ENCODE measurements around the gene RECK.
A peak's percentile ranks its signal among the peaks of the same experiment; 100 is the strongest.

RECK gene

DNA sequence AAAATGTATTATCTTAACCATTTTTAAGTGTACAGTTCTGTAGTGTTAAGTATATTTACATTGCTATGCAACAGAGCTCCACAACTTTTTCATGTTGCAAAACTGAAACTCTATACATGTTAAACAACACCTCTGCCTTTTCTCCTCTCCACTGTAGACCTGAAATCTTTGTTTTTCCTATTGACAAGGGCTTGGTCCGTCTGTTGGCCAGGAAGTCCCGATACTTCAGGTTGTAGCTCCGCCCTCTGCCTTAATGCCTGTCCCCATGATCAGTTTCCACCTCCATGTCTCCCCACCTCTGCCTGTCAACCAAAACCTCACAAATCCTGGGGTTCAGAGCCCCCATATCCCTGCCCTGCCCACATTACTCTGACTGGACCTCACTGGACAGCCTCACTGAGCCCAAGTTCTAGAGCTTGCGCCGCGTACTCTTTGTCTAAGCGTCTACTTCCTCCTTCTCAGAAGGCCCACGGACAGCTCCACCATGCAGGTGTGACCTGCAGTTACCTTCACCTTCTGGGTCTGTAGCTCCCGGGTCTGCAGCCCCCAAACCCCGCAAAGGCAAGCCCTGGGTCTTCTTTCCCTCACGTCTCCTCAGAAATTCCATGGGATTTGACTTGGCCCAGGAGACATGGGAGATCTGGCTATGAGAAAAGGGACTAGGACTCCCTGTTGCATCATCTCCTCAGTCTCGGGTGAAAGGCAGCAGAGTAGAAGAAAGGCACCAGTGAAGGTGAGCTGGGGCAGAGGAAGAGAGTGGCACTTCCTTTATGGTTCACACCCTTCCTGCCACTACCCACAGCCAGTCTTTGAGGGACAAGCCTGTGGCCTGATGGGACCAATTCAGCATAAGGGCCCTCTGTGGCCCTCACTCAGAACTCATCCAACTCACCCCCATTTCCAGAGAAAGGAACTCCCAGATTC lies 107.9 kb downstream of the RECK start:
- H3K27ac ChIP-seq (ENCODE audit: insufficient read depth in 1 of 2, low read depth in 1 of 2, low read length in 2 of 2, poor library complexity in 1 of 2, severe bottlenecking in 2 of 2) = peak overlapping the region in 1 of 2 experiments; percentile 61
- peaks cover 0 to 15% (median 3%) of the 10 kb centered on the region in 4 experiments for H3K36me3 ChIP-seq (ENCODE audit: control insufficient read depth in 4 of 4, insufficient read depth in 4 of 4, low read length in 3 of 4)
- peak in 2 of 3 donors; percentile 44 to 56 for DNase-seq
- H3K9me3 ChIP-seq (ENCODE audit: control extremely low read depth in 1 of 5, control insufficient read depth in 4 of 5, insufficient read depth in 2 of 5, low read depth in 1 of 5, low read length in 4 of 5) = peaks cover 0 to 8% (median 5%) of the 10 kb centered on the region in 5 experiments
- peak overlapping the region in 4 of 7 experiments; percentile 3 to 57 (median 49) for H3K4me3 ChIP-seq (ENCODE audit: control insufficient read depth in 1 of 7, extremely low read depth in 1 of 7, insufficient read depth in 4 of 7, low read depth in 2 of 7, low read length in 6 of 7)
- ChIA-PET CTCF (interaction anchor here (2.0 to 9.8 kb wide), 4 partner anchors 11 to 45 kb away, joined by 4 to 106 read pairs (median 20); no protein-coding TSS in a partner anchor), POLR2A (no interaction called here)
- H3K4me1 ChIP-seq (ENCODE audit: control extremely low read depth in 1 of 4, control insufficient read depth in 4 of 4, insufficient read depth in 4 of 4, low read length in 3 of 4) = peaks cover 18 to 79% (median 67%) of the 10 kb centered on the region in 4 experiments
- 63% methylated on average over 8 of the region's 12 CpGs for WGBS (ENCODE audit: insufficient coverage)
- H3K27me3 ChIP-seq (replicated peaks in 2 of 5; ENCODE audit: control insufficient read depth in 4 of 5, insufficient read depth in 5 of 5, low read length in 4 of 5) = no peaks in the 10 kb centered on the region

DNA sequence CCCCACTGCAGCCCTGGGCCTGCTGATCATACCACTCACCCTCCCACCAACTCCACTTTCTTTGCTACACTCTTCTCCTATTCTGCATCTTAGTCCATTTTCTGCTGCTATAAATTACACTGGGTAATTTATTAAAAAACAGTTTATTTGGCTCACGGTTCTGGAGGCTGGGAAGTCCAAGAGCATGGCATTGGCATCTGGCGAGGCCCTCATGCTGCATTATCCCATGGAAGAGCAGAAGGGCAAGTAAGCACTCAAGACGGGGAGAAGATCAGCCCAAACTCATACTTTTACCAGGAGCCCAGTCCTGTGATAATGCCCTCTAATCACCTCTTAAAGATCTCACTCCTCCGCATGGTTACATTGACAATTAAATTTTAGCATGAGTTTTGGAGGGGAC lies 109.3 kb downstream of the RECK start:
- Histone ChIP-seq H3K4me1 (ENCODE audit: control extremely low read depth in 1 of 4, control insufficient read depth in 4 of 4, insufficient read depth in 4 of 4, low read length in 3 of 4) (peaks cover 23 to 77% (median 65%) of the 10 kb centered on the region in 4 experiments), H3K27ac (ENCODE audit: insufficient read depth in 1 of 2, low read depth in 1 of 2, low read length in 2 of 2, poor library complexity in 1 of 2, severe bottlenecking in 2 of 2) (no peak overlapping the region), H3K27me3 (replicated peaks in 2 of 5; ENCODE audit: control insufficient read depth in 4 of 5, insufficient read depth in 5 of 5, low read length in 4 of 5) (no peaks in the 10 kb centered on the region), H3K4me3 (ENCODE audit: control insufficient read depth in 1 of 7, extremely low read depth in 1 of 7, insufficient read depth in 4 of 7, low read depth in 2 of 7, low read length in 6 of 7) (no peak overlapping the region), H3K9me3 (ENCODE audit: control extremely low read depth in 1 of 5, control insufficient read depth in 4 of 5, insufficient read depth in 2 of 5, low read depth in 1 of 5, low read length in 4 of 5) (peaks cover 0 to 8% (median 5%) of the 10 kb centered on the region in 5 experiments), H3K36me3 (ENCODE audit: control insufficient read depth in 4 of 4, insufficient read depth in 4 of 4, low read length in 3 of 4) (peaks cover 0 to 15% (median 3%) of the 10 kb centered on the region in 4 experiments)
- 100% methylated on average over 3 of the region's 4 CpGs for WGBS (ENCODE audit: insufficient coverage)
- DNase-seq = no peak
- ChIA-PET CTCF (no interaction called here), POLR2A (no interaction called here)

DNA sequence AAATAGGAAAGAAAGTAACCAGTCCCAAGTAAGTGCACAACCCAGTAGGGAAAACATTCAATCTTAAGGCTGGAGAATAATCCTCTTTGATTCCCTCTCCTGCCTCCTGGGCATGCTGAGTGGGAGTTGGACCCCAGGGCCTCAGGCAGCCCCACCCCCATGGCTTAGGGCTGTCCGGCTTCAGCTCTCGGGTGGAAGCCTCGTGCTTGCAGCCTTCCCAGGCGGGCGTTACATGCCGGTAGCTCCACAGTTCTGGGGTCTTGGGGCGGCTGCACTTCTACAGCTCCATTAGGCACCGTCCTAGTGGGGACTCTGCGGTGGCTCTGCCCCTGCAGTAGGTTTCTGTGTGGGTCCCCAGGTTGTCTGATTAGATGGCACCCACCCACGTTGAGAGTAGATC lies 109.9 kb downstream of the RECK start:
- no peak overlapping the region for H3K27ac ChIP-seq (ENCODE audit: insufficient read depth in 1 of 2, low read depth in 1 of 2, low read length in 2 of 2, poor library complexity in 1 of 2, severe bottlenecking in 2 of 2)
- H3K4me3 ChIP-seq (ENCODE audit: control insufficient read depth in 1 of 7, extremely low read depth in 1 of 7, insufficient read depth in 4 of 7, low read depth in 2 of 7, low read length in 6 of 7) = no peak overlapping the region
- CTCF ChIA-PET = interaction anchor here (0.9 to 1.3 kb wide), 3 partner anchors 13 to 44 kb away, joined by 3 to 5 read pairs (median 3); no protein-coding TSS in a partner anchor
- H3K27me3 ChIP-seq (replicated peaks in 2 of 5; ENCODE audit: control insufficient read depth in 4 of 5, insufficient read depth in 5 of 5, low read length in 4 of 5) = no peaks in the 10 kb centered on the region
- peaks cover 23 to 77% (median 66%) of the 10 kb centered on the region in 4 experiments for H3K4me1 ChIP-seq (ENCODE audit: control extremely low read depth in 1 of 4, control insufficient read depth in 4 of 4, insufficient read depth in 4 of 4, low read length in 3 of 4)
- no peak for DNase-seq
- peaks cover 0 to 15% (median 3%) of the 10 kb centered on the region in 4 experiments for H3K36me3 ChIP-seq (ENCODE audit: control insufficient read depth in 4 of 4, insufficient read depth in 4 of 4, low read length in 3 of 4)
- POLR2A ChIA-PET = no interaction called here
- 96% methylated on average over 8 of the region's 10 CpGs for WGBS (ENCODE audit: insufficient coverage)
- peaks cover 0 to 8% (median 5%) of the 10 kb centered on the region in 5 experiments for H3K9me3 ChIP-seq (ENCODE audit: control extremely low read depth in 1 of 5, control insufficient read depth in 4 of 5, insufficient read depth in 2 of 5, low read depth in 1 of 5, low read length in 4 of 5)

DNA sequence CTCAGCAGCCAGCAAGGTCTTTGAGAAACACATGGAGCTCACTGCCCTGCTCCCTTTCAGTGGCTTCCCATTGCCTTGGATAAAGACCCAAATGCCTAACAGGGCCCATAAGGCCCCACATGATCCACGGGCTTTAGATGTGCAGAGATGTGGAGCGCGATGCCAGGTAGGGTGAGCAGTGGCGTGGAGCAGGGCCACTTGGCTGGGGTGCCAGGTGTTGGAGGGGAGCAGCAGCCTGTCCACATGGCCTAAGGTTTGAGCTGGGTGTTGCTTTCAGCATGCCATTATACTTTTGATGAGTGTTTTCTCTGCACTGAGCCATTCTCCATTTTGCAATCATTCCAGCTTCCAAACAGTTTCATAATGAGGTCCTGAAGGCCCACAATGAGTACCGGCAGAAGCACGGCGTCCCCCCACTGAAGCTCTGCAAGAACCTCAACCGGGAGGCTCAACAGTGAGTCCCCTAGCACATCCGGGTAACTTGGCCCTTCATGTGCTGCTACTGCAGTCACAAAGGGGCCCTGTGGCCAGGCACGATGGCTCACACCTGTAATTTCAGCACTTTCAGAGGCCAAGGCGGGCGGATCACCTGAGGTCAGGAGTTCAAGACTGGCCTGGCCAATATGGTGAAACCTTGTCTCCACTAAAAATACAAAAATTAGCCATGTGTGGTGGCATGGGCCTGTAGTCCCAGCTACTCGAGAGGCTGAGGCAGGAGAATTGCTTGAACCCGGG lies 110.9 kb downstream of the RECK start:
- POLR2A ChIA-PET = interaction anchor here (1.1 kb wide), 1 partner anchor 19 kb away, joined by 3 read pairs; no protein-coding TSS in a partner anchor
- peaks cover 0 to 15% (median 3%) of the 10 kb centered on the region in 4 experiments for H3K36me3 ChIP-seq (ENCODE audit: control insufficient read depth in 4 of 4, insufficient read depth in 4 of 4, low read length in 3 of 4)
- H3K4me3 ChIP-seq (ENCODE audit: control insufficient read depth in 1 of 7, extremely low read depth in 1 of 7, insufficient read depth in 4 of 7, low read depth in 2 of 7, low read length in 6 of 7) = no peak overlapping the region
- H3K27me3 ChIP-seq (replicated peaks in 2 of 5; ENCODE audit: control insufficient read depth in 4 of 5, insufficient read depth in 5 of 5, low read length in 4 of 5) = no peaks in the 10 kb centered on the region
- no peak for DNase-seq
- no peak overlapping the region for H3K27ac ChIP-seq (ENCODE audit: insufficient read depth in 1 of 2, low read depth in 1 of 2, low read length in 2 of 2, poor library complexity in 1 of 2, severe bottlenecking in 2 of 2)
- H3K9me3 ChIP-seq (ENCODE audit: control extremely low read depth in 1 of 5, control insufficient read depth in 4 of 5, insufficient read depth in 2 of 5, low read depth in 1 of 5, low read length in 4 of 5) = peaks cover 0 to 8% (median 5%) of the 10 kb centered on the region in 5 experiments
- H3K4me1 ChIP-seq (ENCODE audit: control extremely low read depth in 1 of 4, control insufficient read depth in 4 of 4, insufficient read depth in 4 of 4, low read length in 3 of 4) = peaks cover 22 to 76% (median 64%) of the 10 kb centered on the region in 4 experiments
- WGBS (ENCODE audit: insufficient coverage) = 98% methylated on average over 12 of the region's 14 CpGs
- CTCF ChIA-PET = interaction anchor here (0.9 to 5.7 kb wide), 6 partner anchors 10 to 45 kb away, joined by 3 to 47 read pairs (median 4); no protein-coding TSS in a partner anchor

DNA sequence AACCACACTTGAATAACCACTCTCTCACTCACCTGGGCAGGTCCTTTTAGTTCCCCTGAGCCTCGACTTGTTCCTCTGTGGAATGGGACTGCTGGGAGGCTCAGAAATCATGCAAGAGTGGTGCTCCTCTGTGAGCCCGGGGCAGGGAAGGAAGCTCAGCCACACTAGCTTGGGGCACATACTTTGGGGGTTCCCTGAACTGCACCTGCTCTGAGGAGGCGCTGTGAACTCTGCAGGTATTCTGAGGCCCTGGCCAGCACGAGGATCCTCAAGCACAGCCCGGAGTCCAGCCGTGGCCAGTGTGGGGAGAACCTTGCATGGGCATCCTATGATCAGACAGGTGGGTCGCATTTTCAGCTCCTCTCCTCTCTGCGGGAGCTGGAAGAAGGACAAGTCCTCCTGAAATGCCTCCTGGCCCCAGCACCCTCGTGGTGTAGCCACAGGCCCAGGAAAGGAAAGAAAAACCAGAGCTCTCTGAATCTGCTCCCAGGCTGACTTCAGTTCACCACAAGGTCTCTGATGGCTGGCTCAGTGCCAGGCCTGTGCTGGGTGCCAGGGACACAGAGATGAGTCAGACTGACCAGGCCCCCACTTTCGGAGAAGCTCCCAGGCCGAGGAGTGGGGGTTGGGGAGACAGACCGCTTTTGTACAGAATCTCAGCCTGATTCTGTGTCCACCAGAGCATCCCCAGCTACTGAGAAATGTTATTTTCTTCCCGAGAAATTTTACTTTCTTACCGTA lies 111.8 kb downstream of the RECK start:
- POLR2A ChIA-PET = interaction anchor here (1.1 kb wide), 1 partner anchor 18 kb away, joined by 3 read pairs; no protein-coding TSS in a partner anchor

DNA sequence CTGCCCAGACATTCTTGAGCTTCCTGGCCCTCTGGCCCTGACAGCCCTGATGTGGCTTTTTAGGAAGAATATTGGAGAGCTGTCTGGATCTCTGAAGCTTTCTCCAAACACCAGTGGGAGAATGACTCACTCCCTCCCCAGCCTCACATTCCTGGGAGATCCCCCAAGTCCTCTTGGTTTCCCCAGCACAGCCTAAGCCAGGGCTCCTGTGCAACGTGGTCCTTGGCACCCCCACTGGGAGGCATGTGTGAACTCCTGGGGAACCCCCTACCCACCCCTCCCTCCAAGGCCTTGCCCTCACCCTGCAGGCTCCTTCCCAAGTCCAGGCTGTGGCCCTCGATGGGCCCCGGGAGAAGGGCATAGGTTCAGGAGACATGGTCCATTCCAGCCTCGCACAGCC lies 112.5 kb downstream of the RECK start:
- 100% methylated on average over 2 of the region's 4 CpGs for WGBS (ENCODE audit: insufficient coverage)

More for the DNA sequence above, 111.8 kb downstream of the RECK start:
- Histone ChIP-seq H3K36me3 (ENCODE audit: control insufficient read depth in 4 of 4, insufficient read depth in 4 of 4, low read length in 3 of 4) (peaks cover 0 to 15% (median 3%) of the 10 kb centered on the region in 4 experiments), H3K4me3 (ENCODE audit: control insufficient read depth in 1 of 7, extremely low read depth in 1 of 7, insufficient read depth in 4 of 7, low read depth in 2 of 7, low read length in 6 of 7) (no peak overlapping the region), H3K27me3 (replicated peaks in 2 of 5; ENCODE audit: control insufficient read depth in 4 of 5, insufficient read depth in 5 of 5, low read length in 4 of 5) (no peaks in the 10 kb centered on the region), H3K4me1 (ENCODE audit: control extremely low read depth in 1 of 4, control insufficient read depth in 4 of 4, insufficient read depth in 4 of 4, low read length in 3 of 4) (peaks cover 21 to 75% (median 60%) of the 10 kb centered on the region in 4 experiments), H3K9me3 (ENCODE audit: control extremely low read depth in 1 of 5, control insufficient read depth in 4 of 5, insufficient read depth in 2 of 5, low read depth in 1 of 5, low read length in 4 of 5) (peaks cover 0 to 8% (median 5%) of the 10 kb centered on the region in 5 experiments), H3K27ac (ENCODE audit: insufficient read depth in 1 of 2, low read depth in 1 of 2, low read length in 2 of 2, poor library complexity in 1 of 2, severe bottlenecking in 2 of 2) (no peak overlapping the region)
- 86% methylated on average over 9 of the region's 14 CpGs for WGBS (ENCODE audit: insufficient coverage)
- peak in 2 of 3 donors; percentile 56 to 64 for DNase-seq
- CTCF ChIA-PET = interaction anchor here (0.8 to 5.7 kb wide), 6 partner anchors 9 to 47 kb away, joined by 3 to 47 read pairs (median 4); partner anchors contain the start of gene GLIPR2

More for the DNA sequence above, 112.5 kb downstream of the RECK start:
- no peaks in the 10 kb centered on the region for H3K27me3 ChIP-seq (replicated peaks in 2 of 5; ENCODE audit: control insufficient read depth in 4 of 5, insufficient read depth in 5 of 5, low read length in 4 of 5)
- peaks cover 18 to 70% (median 59%) of the 10 kb centered on the region in 4 experiments for H3K4me1 ChIP-seq (ENCODE audit: control extremely low read depth in 1 of 4, control insufficient read depth in 4 of 4, insufficient read depth in 4 of 4, low read length in 3 of 4)
- ChIA-PET CTCF (interaction anchor here (0.8 to 13.0 kb wide), 7 partner anchors 8 to 48 kb away, joined by 3 to 106 read pairs (median 4); partner anchors contain the start of gene GLIPR2), POLR2A (interaction anchor here (0.6 kb wide), 1 partner anchor 41 kb away, joined by 3 read pairs; the partner anchor contains the start of gene CLTA)
- no peak overlapping the region for H3K4me3 ChIP-seq (ENCODE audit: control insufficient read depth in 1 of 7, extremely low read depth in 1 of 7, insufficient read depth in 4 of 7, low read depth in 2 of 7, low read length in 6 of 7)
- peaks cover 0 to 8% (median 5%) of the 10 kb centered on the region in 5 experiments for H3K9me3 ChIP-seq (ENCODE audit: control extremely low read depth in 1 of 5, control insufficient read depth in 4 of 5, insufficient read depth in 2 of 5, low read depth in 1 of 5, low read length in 4 of 5)
- no peak overlapping the region for H3K27ac ChIP-seq (ENCODE audit: insufficient read depth in 1 of 2, low read depth in 1 of 2, low read length in 2 of 2, poor library complexity in 1 of 2, severe bottlenecking in 2 of 2)
- DNase-seq = no peak
- peaks cover 0 to 15% (median 3%) of the 10 kb centered on the region in 4 experiments for H3K36me3 ChIP-seq (ENCODE audit: control insufficient read depth in 4 of 4, insufficient read depth in 4 of 4, low read length in 3 of 4)
